Stimulated activated CD4-positive, alpha-beta T cell treated with anti-CD3 and anti-CD28 coated beads, Interleukin-2, amount 100 ng/mL, for 24 hours (primary cell): Measurements from ENCODE around the gene C10orf62.
A peak's percentile ranks its signal among the peaks of the same experiment; 100 is the strongest.
"Not testable (repeated sequence)": the region's sequence is repeated elsewhere in the genome, so short reads cannot be mapped to it uniquely, and the experiment has no call there.

ENCODE experiments used
- DNase-seq, 2 donors: peaks; one replicate each; pipeline ENCODE4 v3.0.0-alpha.2; 2020

Gene C10orf62, protein sequence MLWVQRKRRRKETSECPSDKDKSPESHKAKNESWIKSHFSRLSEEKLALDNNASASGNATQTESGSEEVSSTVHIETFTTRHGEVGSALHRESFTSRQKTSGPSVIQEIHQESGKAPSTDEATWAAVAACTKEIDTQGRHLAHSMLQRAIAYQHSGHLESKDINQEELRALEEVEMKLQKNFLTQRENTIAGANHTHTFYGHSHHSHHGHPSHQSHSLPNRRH

DNA sequence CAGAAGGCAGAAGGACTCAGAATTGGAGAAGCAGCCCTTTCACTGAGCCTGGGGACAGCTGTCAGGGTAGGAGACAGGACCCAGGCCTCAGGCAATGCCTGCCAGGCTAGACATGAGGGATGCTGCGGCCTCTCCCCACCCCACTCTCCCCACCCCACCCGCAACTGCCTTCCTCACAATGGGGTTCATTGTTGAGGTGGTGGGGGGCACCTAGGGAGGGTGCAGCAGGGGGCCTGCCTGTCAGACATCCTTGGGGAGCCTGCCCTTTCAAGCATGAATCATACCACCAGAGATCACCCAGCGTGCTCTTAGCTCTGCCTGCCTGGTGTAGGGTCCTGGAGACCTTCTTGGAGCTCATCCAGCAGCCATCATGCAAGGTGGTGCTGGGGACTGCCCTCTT lies at the start of gene C10orf62:
C10orf62 (plus strand) TSS at position 243 of the 400 bp plus-strand sequence. CDS start 177 bp downstream, outside the sequence.
- no peak for DNase-seq

DNA sequence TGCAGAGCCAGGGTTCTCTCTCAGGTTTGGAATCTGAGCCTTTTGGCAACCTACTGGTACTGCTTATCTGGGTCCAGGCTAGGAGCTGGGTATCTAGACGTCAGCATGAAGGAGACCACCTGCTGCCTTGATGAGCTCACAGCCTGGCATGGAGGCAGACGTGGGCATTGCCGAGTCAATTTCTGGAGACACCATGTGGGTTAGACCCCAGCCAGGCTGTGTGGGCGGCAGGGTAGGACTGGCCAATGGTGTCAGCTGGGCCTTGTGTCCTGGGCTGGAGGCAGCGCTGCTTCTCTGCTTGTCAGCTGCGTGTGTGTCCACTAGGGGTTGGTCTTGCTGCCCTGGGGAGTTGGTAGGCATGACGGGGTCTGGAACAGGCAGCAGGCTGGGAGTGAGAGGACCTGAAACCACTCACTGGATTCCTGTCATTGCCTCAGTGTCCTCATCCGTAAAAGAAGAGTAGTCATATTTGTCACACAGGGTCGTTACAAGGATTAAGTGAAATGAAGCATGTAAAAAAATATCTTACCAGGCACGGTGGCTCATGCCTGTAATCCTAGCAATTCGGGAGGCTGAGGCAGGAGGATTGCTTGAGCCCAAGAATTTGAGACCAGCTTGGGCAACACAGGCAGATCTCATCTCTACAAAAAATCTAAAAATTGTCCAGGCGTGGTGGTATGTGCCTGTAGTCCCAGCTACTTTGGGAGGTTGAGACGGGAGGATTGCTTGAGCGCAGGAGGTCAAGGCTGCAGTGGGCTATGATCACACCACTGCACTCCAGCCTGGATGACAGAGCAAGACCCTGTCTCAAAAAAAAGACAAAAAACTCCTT lies 48.6 kb upstream of the C10orf62 start:
- no peak for DNase-seq

DNA sequence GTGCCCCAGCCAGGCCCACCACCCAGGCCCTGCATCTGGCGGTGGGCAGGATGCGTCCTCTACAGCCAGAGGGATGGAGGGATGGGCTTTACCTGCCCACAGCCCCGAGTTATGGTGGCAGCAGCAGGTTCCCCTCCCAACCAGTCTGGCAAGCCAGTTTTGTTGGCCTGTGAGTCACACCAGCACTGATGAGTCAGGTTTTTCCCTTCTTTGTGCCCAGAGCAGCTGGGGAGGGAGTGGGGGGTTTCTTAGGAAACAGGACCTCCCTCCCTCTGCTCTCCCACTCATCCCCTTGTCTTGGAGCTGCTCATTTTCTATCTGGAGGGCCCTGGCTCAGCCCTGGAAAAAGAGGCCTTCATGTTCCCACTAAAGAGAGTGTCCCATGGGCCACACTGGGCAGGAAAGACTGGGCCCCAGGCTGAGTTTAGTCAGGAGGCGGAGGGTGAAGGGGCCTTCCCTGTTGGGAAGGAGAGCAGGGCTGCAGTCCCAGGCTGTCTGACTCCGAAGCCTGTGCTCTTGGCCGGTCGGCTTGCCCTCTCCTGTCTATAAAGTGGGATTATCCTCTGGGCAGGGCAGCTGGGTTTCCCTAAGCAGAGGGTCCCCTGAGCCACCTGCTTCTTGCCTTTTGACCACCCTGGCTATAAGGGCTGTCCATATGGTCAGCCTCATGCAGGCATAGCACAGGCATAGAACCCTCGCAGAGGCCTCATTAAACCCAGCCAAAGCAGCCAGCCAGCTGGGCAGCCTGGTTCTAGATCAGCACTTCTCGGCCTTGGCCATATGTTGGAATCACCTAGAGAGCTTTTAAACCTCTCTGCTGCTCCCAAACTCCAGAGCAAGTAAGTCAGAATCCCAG lies 47.1 kb upstream of the C10orf62 start:
- peak; percentile 51 to 53 for DNase-seq

DNA sequence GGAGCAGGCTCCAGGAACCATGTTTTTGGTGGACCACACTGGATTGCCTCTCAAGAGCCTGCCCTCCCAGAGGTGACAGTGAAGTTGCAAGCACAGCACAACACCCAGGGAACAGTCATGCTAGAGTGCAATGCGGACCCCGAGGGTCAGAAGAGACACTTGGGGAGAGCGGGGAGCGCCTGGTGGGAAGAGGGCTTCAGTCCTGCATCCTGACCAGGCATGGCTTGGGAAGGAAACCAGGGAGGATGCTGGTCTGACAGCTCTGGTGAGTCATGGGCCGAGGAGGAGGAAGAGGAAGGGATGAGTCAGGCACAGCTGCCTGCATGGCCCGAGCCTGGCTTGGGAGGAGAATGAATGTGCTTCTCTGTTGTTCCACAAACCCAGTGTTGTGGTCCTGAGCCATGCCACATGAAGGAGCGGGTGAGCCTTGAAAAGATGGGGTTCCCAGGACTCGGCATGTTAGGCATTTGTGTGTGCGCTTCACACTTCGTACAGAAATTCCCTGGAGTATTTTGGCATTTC lies 46.4 kb upstream of the C10orf62 start:
- DNase-seq: peak; percentile 67 to 71

DNA sequence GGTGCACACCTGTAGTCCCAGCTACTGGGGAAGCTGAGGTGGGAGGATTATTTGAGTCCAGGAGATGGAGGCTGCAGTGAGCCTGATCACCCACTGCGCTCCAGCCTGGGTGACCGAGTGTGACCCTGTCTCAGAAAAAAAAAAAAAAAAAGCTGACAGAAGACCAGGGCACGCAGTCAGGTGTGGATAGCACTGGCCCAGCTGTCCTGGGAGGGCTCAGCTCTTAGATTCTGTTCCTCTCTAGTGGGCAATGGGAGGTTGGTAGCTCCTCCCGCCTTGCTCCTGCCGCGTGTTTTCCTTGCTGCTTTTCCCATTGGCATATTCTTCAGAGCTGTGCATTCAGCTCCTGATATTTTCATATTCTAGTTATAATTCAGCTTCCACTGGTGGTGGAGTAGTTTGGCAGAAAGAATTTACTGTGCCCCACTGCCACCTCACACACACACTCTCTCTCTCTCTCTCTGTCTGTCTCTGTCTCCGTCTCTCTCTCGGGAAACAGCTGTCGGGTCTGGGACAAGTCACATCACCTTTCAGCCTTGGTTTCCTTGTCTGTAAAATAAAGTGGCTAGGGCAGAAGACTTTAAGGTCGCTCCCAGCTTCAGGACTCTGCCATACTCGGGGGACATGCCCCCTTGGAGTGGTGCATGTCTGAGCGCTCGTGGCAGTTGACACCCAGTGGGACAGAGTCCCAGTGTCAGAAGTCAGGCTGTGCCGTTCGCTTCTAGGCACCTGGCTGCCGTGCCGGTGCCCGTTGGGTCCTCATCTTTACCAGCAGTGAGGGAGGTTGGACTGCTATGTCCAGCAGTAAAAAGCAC lies 42.9 kb upstream of the C10orf62 start:
- DNase-seq: no peak

DNA sequence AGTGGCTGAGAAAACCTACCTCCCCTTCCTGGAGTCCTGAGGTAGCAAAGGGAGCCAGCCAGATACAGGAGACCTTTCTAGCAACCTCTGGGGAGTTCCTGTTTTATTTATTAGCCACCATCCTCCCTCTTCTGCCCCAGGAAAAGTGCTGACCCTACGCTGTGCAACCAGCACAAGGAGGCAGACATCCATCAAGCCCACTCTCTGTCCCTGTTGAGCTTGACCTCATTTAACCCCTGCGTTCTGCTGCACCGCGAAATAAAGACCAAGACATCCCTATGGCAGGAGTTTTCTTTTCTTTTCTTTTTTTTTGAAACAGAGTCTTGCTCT lies 42.3 kb upstream of the C10orf62 start:
- DNase-seq: no peak

DNA sequence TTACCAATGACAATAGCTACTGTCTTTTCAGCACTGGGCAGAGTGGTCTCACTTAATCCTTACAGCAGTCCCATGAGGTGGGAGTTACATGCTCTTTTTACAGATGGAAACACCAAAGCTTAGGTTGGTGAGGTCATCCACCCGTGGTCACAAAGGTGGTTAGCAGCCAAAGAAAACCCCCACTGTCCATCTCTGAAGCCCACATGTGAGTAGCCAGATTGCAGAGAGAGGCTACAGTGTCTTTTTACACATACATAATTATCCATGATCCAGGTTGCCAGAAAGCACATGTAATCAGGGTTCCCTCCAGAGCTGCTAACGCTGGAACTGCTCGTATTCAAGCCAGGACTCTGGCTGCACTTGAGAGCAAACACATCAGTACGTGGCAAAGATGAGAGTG lies 41.6 kb upstream of the C10orf62 start:
- no peak for DNase-seq

DNA sequence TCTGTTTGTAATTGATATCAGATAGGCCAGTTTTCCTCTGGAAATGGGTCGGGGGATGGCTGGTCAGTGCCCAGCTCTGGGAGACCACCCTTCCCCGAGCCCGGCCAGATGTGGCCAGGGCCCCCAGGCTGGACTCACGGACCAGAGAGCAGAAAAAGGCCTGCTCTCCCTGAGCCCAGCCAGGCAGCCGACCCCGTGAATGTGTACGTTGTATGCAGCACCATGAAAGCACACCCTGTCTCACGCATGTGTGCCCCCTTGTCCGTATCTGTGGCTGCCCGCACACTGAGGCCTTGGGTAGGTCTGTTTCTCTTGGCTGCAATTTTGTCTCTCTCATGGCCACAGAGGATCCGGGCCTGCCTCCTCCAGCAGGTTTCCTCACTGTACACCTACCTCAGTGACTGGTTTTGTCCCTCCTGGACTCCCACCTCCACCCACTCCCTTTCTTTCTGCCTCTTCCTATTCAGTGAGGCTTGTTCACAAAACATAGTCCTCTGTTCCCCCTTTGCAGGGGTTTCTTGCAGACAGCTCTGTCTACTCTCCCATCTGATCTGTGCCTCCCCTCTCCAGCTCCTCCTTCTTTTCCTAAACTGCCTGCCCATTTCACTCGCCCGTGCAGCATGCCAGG lies 40.6 kb upstream of the C10orf62 start:
- no peak for DNase-seq

DNA sequence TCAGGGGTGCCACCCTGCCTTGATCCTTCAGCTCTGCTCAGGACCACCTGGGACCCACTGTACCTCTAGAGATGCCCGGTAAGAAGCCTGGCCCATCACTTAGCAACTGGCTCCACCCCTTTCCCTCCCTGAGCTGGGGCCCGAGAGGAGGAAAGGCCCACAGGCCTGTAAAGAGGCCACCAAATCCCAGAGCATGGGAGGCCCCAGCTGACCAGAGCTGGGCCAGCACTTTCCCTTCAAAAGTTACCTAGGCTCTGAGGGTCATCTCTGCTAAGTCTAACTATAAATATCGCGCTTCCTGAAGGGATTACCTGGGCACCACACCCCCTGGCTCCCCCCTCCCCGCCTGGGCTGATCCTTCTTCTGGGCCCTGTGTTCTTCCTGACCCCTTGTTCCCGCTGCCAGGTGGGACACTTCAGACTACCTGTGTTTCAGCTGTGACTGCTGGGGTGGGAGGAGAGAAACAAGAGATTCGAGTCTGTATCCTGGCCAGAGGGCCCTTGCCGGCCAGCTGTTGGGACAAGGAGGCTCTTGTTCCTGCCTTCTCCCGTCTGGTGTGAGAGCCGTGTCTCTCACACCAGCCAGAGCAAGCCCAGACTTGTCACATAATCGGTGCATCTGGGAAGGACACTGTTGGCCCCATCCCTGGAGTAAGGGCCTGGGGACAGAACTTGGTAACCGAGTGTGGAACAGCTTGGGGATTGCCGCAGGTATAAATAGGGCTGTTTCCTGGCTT lies 39.8 kb upstream of the C10orf62 start:
- DNase-seq: no peak

DNA sequence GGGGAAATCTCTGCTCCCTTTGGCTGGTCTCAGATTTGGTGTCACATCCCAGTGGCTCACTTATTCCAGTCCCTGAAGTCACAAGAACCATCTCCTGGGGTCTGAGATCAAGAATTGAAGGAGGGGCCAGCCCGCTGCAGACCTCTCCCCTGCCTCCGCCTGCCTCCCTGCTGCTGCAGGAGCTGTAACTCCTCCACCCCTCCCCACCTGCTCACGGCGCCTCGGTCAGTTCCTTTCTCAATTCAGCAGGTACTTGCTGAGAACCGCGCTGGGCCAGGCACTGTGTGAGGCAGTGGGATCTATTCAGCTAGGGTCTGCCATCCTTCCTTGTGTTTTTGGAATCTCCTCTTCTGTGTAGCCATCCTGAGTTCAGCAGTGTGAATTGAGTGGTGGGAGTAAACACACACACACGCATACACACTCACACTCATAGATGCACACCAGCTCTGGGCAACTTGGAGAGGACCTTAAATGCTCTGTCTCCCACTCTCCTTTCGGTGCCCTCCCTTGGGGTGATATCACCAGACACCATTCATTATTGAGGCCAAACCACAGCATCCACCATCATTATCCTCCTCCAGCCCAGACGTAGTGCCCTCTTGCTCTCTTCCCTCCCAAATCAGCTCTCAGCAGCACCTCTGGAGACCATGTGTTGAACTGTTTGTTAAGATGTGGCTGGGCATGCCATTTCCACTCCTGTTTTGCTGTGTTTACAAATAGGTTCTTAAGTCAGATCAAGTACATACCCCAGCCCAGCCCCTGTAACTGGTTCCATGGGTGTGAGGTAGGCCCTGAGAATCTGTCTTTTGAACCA lies 39.0 kb upstream of the C10orf62 start:
- DNase-seq: no peak

DNA sequence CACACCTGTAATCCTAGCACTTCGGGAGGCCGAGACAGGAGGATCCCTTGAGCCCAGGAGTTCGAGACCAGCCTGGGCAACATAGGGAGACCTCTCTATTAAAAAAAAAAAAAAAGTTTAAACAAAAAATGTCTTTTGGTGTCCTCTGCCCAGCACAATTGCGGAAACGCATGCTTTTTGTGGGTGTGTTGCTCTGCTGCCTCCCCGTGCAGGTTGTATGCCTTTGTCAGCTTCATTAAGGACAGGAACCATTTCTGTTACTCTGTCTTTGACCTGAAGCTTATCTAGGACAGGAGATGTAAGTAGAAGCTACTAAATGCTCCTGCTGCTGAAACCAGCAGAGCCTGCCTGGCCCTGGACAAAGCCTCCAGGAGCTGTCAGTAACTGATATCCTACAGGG lies 38.2 kb upstream of the C10orf62 start:
- no peak for DNase-seq

DNA sequence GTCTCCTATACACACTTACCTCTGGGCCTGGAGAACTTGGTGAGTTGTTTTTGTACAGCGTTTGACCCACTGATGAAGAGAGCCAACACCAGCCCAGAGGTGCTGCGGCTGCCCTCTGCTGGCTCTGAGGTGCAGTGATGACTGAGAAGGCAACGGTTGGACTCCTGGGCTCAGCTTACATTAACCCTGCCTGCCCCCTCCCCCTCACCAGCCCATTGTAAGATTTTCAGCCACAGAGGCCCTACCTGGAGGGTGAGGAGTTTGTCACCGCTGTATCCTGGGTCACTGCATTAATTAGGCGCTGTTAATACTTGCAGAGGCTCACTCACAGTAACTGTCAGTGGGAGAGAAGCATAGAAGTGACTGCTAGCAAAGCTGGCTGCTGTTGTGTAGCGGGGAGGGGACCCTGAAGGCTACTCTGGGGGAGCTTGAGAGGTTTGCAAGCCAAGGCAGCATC lies 35.9 kb upstream of the C10orf62 start:
- DNase-seq: peak; percentile 69 to 72

DNA sequence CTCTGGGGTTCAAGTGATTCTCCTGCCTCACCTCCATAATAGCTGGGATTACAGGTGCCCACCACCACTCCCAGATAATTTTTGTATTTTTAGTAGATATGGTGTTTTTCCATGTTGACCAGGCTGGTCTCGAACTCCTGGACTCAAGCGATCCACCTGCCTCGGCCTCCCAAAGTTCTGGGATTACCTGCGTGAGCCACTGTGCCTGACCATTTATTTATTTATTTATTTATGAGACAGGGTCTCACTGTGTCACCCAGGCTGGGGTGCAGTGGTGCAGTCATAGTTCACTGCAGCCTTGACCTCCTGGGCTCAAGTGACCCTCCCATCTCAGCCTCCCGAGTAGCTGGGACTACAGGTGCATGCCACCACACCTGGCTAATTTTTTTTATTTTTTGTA lies 35.2 kb upstream of the C10orf62 start:
- DNase-seq: not testable (repeated sequence)

DNA sequence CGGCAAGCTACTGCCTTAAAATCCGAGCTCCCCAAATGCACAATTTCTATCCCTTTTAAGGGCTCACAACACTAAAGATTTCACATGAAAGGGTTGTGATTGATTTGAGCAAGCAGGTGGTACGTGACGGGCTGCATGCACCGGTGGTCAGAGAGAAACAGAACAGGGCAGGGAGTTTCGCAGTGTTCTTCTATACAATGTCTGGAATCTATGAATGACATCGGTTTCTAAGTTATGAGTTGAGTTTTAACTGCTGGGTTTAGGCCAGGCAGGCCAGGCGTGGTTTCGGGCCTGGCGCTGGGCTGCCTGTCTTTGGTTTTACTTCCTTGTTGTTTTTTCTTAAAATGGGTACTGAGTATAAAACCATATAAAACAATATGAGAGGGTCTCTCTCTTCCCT lies 34.0 kb upstream of the C10orf62 start:
- not testable (repeated sequence) for DNase-seq

DNA sequence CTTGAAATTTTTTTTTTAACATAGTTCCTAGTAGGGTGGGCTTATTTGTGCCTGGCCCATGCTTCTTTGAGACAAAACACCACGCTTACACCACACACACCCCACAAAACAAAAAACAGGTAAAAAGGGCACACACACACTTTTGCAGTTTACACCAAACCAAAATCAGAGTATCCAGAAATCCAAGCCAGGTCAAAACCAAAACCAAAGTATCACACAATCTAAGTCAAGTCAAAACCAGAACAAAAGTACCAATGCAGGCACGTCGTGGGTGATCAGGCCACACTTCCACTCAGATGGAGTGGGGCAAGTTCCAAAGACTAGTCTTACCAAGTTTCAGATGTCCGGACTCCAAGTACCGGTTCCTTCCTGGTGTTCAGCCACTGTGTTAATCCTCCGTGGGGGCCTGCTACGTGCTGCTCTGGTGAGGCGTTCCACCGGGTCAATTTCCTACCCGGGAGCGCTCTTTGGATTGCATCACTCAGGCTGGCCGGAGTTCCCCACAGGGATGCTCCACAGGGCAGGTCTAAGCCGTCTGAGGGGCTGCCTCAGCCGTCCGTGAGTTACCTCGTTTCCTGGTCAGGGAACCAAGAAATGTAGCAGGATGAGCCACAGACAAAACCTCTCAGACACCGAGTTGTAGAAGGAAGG lies 28.7 kb upstream of the C10orf62 start:
- DNase-seq: not testable (repeated sequence)

DNA sequence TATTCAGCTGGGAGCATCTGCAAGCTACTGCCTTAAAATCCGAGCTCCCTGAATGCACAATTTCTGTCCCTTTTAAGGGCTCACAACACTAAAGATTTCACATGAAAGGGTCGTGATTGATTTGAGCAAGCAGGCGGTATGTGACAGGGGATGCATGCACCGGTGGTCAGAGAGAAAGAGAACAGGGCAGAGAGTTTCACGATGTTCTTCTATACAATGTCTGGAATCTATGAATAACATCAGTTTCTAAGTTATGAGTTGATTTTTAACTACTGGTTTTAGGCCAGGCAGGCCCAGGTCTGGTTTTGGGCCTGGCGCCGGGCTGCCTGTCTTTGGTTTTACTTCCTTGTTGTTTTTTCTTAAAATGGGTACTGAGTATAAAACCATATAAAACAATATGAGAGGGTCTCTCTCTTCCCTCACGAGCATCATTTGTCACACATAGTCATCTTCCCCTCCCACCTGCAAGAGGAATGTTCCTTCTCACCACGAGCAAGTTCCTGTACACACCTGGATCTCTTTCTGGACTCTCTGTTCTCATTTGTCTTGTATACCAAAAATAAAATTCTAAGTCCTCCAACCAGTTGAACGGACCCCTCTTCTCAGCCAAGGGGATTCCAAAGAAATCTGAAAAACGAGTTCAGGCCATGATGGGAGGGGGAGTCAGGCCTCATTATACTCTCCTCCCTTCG lies 28.0 kb upstream of the C10orf62 start:
- DNase-seq: not testable (repeated sequence)

DNA sequence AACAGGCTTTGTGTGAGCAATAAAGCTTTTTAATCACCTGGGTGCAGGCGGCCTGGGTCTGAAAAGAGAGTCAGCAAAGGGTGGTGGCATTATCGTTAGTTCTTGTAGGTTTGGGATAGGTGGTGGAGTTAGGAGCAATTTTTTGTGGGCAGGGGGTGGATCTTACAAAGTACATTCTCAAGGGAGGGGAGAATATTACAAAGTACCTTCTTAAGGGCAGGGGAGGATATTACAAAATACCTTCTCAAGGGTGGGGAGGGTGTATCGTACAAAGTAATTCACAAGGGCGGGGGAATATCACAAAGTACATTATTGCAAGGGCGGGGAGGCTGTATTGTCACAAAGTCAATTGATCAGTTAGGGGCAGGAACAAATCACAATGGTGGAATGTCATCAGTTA lies 27.2 kb upstream of the C10orf62 start:
- DNase-seq: not testable (repeated sequence)

DNA sequence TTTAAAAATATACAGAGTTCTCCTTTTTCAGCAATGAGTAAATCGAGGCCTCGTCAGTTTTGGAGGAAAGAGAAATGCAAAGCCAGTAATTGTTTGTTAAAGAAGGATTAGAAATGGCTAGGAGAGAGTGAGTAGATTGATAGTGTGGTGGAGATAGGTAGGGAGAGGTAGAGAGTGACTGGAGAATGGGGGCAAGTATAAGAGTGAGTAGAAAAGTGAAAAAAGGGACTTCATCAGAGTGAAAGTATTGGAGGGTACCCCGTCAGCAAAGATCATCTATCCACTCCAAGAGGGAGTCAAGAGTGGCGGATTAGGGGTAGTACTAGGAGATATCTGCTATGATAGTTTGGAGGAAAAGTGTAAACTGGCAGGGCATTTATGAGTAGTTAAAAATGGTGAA lies 26.2 kb upstream of the C10orf62 start:
- DNase-seq: no peak

DNA sequence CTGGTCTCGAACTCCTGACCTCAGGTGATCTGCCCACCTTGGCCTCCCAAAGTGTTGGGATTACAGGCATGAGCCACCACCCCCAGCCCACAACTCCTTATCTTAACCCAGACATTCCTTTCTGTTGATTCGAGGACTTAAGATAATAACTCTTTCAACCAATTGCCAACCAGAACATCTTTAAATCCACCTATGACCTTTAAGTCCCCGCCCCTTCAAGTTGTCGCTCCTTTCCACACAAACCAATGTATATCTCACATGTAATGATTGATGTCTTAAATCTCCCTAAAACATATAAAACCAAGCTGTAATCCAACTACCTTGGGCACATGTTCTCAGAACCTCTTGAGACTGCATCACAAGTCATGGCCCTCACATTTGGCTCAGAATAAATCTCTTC lies 24.7 kb upstream of the C10orf62 start:
- no peak for DNase-seq
